GM18907 (cell line): ENCODE data around the gene PERP.
"Not testable (repeated sequence)": the region's sequence is repeated elsewhere in the genome, so short reads cannot be mapped to it uniquely, and the experiment has no call there.

Source experiments
- ATAC-seq: cut with Tn5 transposase; IDR thresholded peaks from one replicate; pipeline ENCODE4 v1.9.1; 2021; ENCODE audit warnings: mild to moderate bottlenecking, moderate library complexity; ENCODE audit not compliant: unreplicated experiment

The PERP gene

DNA sequence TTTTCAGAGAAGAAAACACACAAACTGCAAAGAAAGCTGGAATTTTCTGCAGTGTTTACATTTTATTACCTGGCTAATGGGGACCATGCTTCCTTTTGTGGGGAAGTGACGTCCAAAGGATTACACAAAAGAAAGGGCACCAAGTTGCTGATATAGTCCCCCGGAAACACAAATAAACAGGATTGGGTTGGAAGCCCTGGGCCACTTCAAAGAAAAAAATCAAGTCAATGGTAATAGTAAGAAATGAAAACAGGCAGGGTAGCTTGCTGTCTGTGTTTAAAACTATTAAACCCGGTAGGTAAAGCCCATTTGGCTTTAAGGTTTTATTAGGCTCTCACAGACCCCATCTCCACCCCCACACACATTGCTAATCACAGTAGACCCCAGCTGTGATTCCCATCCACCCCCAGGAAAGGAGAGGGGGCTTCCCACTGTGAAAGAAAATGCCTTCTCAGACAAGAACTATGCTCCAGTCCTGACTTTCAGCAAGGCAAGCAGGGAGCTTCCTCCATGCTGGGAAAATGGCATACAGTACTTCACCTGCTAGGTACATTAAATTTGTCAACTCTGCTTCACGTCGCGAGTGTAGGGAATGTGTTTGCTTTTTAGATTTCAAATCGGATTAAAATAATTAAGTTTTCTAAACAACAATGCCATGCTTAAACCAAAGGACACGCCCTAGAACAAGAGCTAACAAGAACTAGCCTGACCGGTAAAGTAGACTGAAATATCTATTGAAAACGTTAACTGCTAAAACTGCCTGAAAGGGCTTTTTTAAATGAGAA is 1.1 kb downstream of the PERP start:
- ATAC-seq = no peak

GRCh38 chr6:138105446-138105845 is 1.8 kb downstream of the PERP start:
- ATAC-seq = no peak

DNA sequence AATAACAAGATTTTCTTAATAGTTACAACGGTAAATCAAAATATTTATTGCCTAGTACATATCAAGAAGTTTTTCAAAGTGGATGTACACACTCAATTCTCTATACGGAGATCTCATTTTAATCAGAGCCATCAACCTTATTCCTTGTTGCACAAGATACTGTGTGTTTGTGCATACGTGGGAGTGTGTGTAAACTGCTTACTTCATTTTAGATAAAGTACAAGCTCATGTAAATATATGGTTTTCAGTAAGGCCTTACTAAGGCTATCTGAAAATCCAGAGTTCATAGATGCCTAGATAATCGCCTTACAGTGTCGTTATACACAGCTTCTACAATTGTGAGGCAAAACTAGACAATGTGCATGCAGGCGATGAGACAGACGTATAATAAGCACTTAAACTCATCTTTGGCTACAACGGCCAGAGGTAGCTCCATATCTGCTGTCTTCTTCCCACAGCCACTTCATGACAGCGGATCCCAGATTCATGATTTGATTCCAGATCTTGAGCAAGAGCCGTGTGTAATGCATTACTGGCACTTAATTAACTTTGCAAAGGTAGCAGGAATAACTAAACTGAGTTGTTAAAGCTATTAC is 2.5 kb downstream of the PERP start:
- no peak for ATAC-seq

GRCh38 chr6:138103871-138104270 is 3.3 kb downstream of the PERP start:
- no peak for ATAC-seq

GRCh38 chr6:138101946-138102731 is 5.1 kb downstream of the PERP start:
- no peak for ATAC-seq

- no peak for ATAC-seq
Observed at GRCh38 chr6:138099832-138100231, 7.4 kb downstream of the PERP start.

- ATAC-seq = no peak
Observed at GRCh38 chr6:138098306-138098705, 8.9 kb downstream of the PERP start.

- ATAC-seq = no peak
Observed at GRCh38 chr6:138094260-138094659, 13.0 kb downstream of the PERP start.

- no peak for ATAC-seq
Observed at GRCh38 chr6:138093632-138094031, 13.6 kb downstream of the PERP start.

- no peak for ATAC-seq
Observed at GRCh38 chr6:138092686-138093085, 14.5 kb downstream of the PERP start.

- ATAC-seq = no peak
Observed at GRCh38 chr6:138089325-138089724, 17.9 kb downstream of the PERP start.

- ATAC-seq = no peak
Observed at GRCh38 chr6:138088326-138088762, 18.9 kb downstream of the PERP start.

GRCh38 chr6:138087593-138088325 is 19.5 kb downstream of the PERP start:
- no peak for ATAC-seq

GRCh38 chr6:138086573-138087196 is 20.5 kb downstream of the PERP start:
- ATAC-seq = no peak

GRCh38 chr6:138085839-138086222 is 21.4 kb downstream of the PERP start:
- no peak for ATAC-seq

DNA sequence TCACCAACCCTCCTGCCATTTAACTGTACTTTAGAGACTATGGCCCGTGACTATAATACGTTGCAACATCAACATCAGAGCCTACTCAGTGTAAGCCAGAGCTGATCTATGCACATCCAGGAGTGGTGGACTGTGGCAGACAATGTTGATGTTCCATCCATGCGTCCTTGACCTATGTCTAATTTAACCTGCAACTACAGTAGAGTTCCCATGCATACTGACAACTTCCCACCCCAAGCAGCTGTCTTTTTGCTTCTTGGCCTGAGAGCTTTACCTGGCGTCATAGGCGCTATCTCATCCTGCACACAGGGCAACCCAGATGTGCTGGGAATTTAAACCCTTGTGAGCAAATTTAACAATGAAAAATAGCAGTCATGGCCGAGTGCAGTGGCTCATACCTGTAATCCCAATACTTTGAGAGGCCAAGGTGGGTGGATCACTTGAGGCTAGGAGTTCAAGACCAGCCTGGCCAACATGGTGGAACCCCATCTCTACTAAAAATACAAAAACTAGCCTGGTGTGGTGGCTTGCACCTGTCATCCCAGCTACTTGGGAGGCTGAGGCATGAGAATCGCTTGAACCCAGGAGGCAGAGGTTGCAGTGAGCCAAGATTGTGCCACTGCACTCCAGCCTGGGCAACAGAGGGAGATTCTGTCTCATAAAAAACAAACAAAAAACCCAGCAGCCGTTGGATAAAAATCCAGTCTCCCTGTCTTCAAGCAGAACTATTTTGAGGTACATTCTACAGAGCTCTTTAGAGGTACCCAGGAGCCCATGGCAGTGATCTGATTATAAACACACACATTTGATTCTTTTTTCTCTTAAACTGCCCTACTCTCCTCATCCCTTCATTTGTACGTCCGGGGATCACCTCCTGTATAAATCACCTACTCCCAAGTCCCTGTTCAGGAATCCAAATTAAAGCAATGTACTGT is 22.0 kb downstream of the PERP start:
- ATAC-seq = no peak

- no peak for ATAC-seq
Observed at GRCh38 chr6:138082232-138082631, 25.0 kb downstream of the PERP start.

DNA sequence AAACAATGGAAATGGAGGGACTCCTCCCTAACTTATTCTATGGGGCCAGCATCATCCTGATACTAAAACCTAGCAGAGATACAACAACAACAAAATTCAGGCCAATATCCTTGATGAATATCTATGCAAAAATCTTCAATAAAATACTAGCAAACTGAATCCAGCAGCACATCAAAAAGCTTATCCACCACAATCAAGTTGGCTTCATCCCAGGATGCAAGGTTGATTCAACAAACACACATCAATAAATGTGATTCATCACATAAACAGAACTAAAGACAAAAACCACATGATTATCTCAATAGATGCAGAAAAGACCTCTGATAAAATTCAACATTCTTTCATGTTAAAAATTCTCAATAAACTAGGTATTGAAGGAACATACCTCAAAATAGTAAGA is 27.7 kb downstream of the PERP start:
- not testable (repeated sequence) for ATAC-seq

- no peak for ATAC-seq
Observed at GRCh38 chr6:138078491-138078890, 28.7 kb downstream of the PERP start.

DNA sequence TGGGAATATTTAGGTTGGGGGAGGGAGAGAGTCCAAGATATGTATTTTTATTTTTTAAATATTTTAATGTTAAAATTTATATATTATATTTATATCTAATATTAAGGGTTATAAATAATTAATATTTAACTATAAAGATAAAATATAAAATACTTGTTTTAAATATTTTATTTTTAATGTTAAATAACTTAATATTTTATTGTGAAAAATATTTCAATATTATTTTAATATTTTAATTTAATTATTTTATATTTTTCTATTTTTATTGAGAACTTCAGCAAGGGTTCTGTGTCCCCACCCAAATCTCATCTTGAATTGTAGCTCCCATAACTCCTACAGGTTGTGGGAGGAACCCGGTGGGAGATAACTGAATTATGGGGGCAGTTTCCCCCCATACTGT is 34.0 kb downstream of the PERP start:
- no peak for ATAC-seq
